Stimulated activated CD8-positive, alpha-beta memory T cell treated with anti-CD3 and anti-CD28 coated beads, Interleukin-12 subunit alpha, Interleukin-12 subunit beta, amount 100 ng/mL, for 4 hours (primary cell): ENCODE results near the gene SLC4A1.
"Not testable (repeated sequence)": the region's sequence is repeated elsewhere in the genome, so short reads cannot be mapped to it uniquely, and the experiment has no call there.

ENCODE experiments used
- DNase-seq: peaks from one replicate; pipeline ENCODE4 v3.0.0-alpha.2; 2020; ENCODE audit warnings: low read depth

Gene SLC4A1

DNA sequence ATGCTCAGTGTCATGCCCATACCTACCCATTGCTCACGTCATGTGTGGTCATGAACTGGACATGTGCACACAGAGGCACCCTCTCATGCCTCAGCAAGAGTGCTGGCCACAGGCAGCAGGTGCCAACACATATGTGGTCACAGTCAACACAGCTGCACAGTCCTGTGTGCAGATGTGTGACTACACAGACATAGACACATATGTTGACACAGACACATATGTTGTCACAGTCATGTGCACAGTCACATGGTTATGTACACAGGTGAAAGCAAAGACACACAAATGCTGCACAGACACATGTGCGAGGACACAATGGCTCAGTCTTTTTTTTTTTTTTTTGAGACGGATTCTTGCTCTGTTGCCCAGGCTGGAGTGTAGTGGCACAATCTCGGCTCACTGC is 11.3 kb downstream of the SLC4A1 start:
- no peak for DNase-seq

- DNase-seq: no peak
Measured at GRCh38 chr17:44255915-44256314, 12.0 kb downstream of the SLC4A1 start.

- no peak for DNase-seq
Measured at GRCh38 chr17:44254361-44255095, 13.4 kb downstream of the SLC4A1 start.

DNA sequence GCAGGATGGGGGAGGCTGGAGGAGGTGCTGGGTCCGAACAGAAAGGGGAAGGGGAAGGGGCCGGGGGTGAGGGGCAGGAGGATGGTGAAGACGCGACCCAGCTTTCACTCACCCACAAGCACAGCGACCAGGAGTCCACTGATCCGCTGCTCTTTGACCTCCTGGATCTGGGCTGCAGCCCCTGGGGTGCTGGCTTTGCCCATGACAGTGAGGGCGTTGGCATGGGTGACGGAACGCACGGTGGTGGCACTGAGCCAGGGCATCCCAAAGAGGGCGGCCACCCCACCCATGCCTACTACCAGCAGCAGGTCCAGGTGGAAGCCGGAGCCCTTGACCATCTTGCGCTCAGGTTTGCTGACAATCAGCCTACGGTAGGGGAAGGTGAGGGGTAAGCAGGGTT is 14.9 kb downstream of the SLC4A1 start:
- no peak for DNase-seq

- no peak for DNase-seq
Measured at GRCh38 chr17:44251062-44251461, 16.9 kb downstream of the SLC4A1 start.

- no peak for DNase-seq
Measured at GRCh38 chr17:44249501-44250246, 18.3 kb downstream of the SLC4A1 start.

DNA sequence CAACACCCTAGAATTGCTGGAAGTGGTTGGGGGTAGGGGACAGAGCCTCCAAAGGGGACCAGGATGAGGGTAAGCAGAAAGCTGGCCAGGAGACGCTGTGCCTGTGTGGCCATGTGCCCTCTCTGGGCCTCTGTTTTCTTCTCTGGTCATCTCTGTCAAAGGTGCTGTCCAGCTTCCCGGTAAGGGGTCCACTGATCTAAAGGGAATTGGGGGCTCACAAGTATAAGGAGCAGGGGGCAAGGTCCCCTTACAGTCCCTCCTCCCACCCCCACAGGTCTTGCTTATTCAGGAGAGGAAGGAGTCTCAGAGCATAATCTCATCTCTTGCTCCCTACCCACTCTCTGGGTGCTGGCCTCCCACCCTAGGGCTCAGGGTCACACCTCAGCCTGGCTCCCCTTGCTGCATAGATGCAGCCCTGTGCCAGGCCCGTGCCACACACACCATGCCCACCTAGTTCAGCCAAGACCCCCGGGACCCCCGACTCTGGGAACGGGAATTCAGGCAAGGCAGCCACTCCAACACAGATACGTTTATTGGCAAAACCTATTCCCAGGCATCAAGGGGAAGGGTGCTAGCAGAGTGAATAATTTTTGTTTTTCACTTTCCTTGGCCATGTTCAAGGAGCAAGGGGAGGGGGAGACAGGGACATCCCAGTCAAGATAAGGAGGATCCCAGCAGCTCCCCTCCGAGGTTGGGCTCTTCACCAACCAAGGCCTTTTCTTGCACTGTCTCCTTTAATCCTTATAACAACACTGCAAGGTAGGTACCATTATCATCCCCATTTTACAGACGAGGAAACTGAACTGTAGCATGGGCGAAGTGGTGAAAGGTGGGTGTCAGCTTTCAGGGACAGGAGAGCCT is 19.8 kb downstream of the SLC4A1 start:
- DNase-seq: no peak

DNA sequence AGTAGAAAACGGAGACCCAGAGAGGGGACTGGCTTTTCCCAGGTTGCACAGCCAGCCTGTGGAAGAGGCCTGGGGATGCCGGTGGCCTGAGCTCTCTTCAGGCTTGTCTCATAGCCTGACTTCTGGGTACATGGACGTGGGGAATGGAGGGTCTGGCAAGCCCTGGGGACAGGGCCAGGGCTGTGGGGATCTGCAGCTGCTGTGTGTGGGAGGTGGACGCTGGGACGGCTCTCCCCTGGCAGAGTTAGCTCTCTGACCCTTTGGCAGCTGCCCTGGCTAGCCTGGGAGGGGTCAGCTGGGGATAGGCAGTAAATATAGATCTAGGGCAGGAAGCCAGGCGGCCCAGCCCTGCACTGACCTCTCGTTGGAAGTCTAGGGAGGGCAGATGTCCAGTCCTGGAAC is 20.5 kb downstream of the SLC4A1 start:
- DNase-seq: no peak

- DNase-seq: no peak
Measured at GRCh38 chr17:44241106-44241624, 26.8 kb downstream of the SLC4A1 start.

DNA sequence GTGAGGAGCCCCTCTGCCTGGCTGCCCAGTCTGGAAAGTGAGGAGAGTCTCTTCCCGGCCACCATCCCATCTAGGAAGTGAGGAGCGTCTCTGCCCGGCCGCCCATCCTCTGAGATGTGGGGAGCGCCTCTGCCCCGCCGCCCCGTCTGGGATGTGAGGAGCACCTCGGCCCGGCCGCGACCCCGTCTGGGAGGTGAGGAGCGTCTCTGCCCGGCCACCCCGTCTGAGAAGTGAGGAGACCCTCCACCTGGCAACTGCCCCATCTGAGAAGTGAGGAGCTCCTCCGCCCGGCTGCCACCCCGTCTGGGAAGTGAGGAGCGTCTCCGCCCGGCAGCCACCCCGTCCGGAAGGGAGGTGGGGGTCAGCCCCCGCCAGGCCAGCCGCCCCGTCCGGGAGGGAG is 30.0 kb downstream of the SLC4A1 start:
- not testable (repeated sequence) for DNase-seq

- DNase-seq: no peak
Measured at GRCh38 chr17:44236444-44236991, 31.4 kb downstream of the SLC4A1 start.

DNA sequence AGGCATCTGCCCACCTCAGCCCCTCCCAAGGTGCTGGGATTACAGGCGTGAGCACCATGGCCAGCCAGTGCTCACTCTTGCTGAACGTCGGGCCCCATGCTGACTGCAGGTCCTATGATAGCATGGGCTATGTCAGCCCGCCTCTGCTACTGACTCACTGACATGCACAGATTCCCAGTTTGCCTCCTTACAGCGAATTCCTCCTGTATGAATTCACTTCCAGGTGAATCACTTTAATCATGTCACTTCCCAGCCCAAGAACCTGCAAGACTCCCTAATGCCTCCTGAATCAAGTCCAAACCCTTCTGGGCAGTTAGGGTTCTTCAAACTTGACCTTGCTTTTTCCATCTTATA is 32.4 kb downstream of the SLC4A1 start:
- no peak for DNase-seq

GRCh38 chr17:44233582-44233981 is 34.4 kb downstream of the SLC4A1 start:
- DNase-seq: no peak

GRCh38 chr17:44232061-44232460 is 35.9 kb downstream of the SLC4A1 start:
- no peak for DNase-seq

DNA sequence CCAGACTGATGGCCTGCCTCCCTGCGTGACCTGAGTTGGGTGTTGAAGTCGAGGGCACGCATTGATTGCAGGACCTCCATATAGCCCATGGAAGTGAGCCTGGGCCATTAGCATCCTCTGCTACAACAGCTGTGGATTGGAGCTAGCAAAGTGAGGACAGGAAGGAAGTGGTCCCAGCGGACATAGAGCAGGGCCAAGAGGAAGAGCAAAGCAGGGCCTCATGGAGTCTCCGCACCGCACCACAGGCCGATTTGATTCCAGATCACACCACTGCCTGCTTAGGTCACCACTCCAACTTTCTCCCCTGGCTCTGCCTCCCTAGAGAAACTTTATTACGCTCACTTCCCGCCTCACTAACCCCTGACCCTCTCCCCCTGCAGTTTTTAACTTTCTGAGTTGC is 37.8 kb downstream of the SLC4A1 start:
- DNase-seq: no peak

DNA sequence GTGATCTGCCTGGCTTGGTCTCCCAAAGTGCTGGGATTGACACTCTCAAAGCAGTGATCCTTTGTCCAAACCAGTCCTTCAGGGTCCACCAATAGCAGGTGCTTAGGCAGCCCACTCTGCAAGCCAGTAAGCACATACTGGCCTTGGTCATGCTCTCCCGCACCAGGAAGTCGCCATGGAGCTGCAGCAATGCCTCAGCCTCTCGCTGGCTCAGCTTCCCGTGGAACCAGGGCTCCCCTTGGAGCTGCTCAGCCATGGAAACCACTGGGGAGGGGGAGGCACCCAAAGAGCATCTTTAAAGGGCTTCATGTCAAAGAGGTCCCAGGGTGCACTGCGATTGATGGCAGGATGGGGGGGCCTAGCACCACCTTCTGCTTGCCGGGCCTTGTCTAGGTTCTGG is 38.8 kb downstream of the SLC4A1 start:
- DNase-seq: no peak

GRCh38 chr17:44223541-44224071 is 44.3 kb downstream of the SLC4A1 start:
- no peak for DNase-seq

DNA sequence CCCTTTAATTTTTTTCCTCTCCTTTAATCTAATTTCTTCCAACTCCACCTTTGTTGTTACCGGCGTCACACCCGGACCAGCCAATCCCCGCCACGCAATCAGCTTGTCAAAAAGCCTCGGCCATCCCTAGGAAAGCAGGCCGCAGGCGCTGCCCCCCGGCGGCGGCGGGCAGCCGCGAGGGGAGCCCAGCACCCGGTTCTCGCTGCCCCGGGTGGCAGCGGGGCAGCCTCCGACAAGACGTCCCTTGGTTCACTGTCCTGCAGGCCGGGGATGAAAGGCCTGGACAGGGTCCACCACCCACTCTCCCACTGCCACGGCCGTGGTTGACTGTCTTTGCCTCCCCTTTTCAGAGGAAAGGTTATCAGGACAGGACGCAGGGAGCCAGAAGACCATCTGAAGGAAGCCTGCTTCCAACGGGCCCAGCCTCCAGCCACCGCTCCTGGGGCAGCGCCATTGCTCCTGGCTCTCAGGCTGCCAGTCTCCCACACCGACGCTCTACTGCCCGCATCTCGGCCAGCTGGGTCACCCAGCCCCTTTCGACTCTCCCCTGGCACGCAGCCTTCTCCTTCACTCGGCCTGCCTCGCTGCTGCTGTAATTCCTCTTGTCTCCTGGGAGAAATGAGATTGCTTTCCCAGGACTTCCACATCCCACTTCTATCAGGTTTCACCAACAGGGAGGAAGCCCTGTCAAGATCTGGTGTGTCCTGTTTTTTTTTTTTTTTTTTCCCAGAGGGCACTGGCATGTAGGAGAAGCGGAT is 45.6 kb downstream of the SLC4A1 start:
- no peak for DNase-seq

GRCh38 chr17:44221862-44222111 is 46.1 kb downstream of the SLC4A1 start:
- DNase-seq: no peak

GRCh38 chr17:44221084-44221861 is 46.7 kb downstream of the SLC4A1 start:
- DNase-seq: peak; percentile 29
